AG04450 (cell line): Measurements from ENCODE around the gene SLC2A8. TPM values are rescaled to one million over a fixed set of nuclear protein-coding genes. Genes with fewer than 3 reads are reported as not detected.

Experiments
- CTCF ChIA-PET: fragments of 300-600, 350-600 bp; formaldehyde crosslinking; extraction: SDS; loops from one replicate; lab custom pipeline; 2022; ENCODE audit warnings: antibody characterized with exemption, inconsistent platforms; lab: Charles Lee
- POLR2A ChIA-PET: fragments of 350-600 bp; formaldehyde crosslinking; extraction: SDS; loops from one replicate; lab custom pipeline; 2021; ENCODE audit warnings: antibody characterized with exemption, inconsistent platforms; lab: Yijun Ruan, JAX
- DNase-seq: peaks from one replicate; pipeline ENCODE4 v3.0.0-alpha.2; 2011; ENCODE audit warnings: low read depth, low spot score
- H3K27ac ChIP-seq: one replicate; pipeline ENCODE4 v1.5.1; 2012; ENCODE audit warnings: low read depth, low read length, control low read depth
- H3K27me3 ChIP-seq: one replicate; pipeline ENCODE4 v1.6.0; 2012; ENCODE audit warnings: low read length; ENCODE audit not compliant: control insufficient read depth, insufficient read depth
- H3K4me3 ChIP-seq: 2 replicates; pipeline ENCODE4 v1.5.1; 2011; ENCODE audit warnings: mild to moderate bottlenecking, low read depth, low read length, control low read depth
- H3K9me3 ChIP-seq: 2 replicates; pipeline ENCODE4 v1.5.1; 2012; ENCODE audit warnings: low read length; ENCODE audit not compliant: control insufficient read depth, insufficient read depth
- polyA minus RNA-seq: library from RNA; depleted of rRNA, polyadenylated mRNA; stranded (reverse); fragments of >200 nt; gene quantifications from 2 replicates; pipeline ENCODE4 v1.2.3, GENCODE V29; 2011; rRNA and poly(A)+ RNA removed
- polyA plus RNA-seq: library from polyadenylated mRNA; depleted of rRNA; stranded (reverse); fragments of >200 nt; gene quantifications from 2 replicates; pipeline ENCODE4 v1.2.3, GENCODE V29; 2011; rRNA removed
- TF ChIP-seq, protein P1 (sequence below): IDR thresholded peaks from 2 replicates; pipeline ENCODE4 v1.5.1; 2011; ENCODE audit warnings: low read depth, low read length, control low read depth, inconsistent platforms

The SLC2A8 gene
- polyA plus RNA-seq (5.4 and 6.3 TPM in 2 replicates), polyA minus RNA-seq (4.6 and 5.7 TPM in 2 replicates)

DNA sequence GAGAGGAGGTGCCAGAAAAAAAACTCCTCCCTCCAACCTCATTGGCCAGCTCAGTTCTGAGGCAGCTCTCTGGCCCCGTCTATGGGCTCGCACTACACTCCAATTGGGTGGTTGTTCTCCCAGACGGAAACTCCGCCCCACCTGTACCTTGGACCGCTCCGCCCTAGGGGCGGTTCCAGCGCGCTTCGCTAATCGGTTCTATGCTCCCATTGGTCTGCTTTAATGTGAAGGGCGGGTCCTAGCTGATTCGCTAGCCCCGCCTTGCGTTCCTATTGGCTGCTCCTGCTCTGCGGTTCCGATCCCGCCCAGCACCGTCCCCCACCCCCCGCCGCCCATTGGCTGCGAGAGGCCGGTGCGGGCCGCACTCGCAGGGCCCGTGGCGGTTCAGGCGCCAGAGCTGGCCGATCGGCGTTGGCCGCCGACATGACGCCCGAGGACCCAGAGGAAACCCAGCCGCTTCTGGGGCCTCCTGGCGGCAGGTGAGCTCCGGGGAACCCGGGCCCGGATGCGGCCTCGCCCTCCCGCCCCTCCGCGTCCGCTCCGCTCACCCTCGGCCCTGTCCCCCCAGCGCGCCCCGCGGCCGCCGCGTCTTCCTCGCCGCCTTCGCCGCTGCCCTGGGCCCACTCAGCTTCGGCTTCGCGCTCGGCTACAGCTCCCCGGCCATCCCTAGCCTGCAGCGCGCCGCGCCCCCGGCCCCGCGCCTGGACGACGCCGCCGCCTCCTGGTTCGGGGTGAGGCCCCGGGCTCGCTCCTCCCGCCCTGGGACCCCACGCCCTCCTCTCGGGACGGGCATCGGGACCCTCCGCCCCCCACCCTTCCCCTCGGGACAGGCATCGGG lies at the start of gene SLC2A8:
Gene SLC2A8 (plus strand): TSS at position 362 of the 838 bp plus-strand sequence. CDS start 62 bp downstream, at position 424.
- Histone ChIP-seq H3K27me3 (peaks cover 15% of the 10 kb centered on the region), H3K4me3 (peak within 1 kb of the TSS; percentile 66), H3K27ac (no peak within 1 kb of the TSS), H3K9me3 (peaks cover 3% of the 10 kb centered on the region; the same call in 1 of the 2 replicates)
- CTCF ChIA-PET: interaction anchor here (0.6 to 1.8 kb wide), 12 partner anchors 9 to 456 kb away, joined by 3 to 10 read pairs (median 3); no protein-coding TSS in a partner anchor
- TF ChIP-seq, protein P1, sequence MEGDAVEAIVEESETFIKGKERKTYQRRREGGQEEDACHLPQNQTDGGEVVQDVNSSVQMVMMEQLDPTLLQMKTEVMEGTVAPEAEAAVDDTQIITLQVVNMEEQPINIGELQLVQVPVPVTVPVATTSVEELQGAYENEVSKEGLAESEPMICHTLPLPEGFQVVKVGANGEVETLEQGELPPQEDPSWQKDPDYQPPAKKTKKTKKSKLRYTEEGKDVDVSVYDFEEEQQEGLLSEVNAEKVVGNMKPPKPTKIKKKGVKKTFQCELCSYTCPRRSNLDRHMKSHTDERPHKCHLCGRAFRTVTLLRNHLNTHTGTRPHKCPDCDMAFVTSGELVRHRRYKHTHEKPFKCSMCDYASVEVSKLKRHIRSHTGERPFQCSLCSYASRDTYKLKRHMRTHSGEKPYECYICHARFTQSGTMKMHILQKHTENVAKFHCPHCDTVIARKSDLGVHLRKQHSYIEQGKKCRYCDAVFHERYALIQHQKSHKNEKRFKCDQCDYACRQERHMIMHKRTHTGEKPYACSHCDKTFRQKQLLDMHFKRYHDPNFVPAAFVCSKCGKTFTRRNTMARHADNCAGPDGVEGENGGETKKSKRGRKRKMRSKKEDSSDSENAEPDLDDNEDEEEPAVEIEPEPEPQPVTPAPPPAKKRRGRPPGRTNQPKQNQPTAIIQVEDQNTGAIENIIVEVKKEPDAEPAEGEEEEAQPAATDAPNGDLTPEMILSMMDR: no peak
- peak; percentile 99 for DNase-seq
- POLR2A ChIA-PET: interaction anchor here (0.6 to 1.7 kb wide), 11 partner anchors 9 to 849 kb away, joined by 3 to 13 read pairs (median 3); partner anchors contain the start of genes LRSAM1, RPL12 and ZNF79

DNA sequence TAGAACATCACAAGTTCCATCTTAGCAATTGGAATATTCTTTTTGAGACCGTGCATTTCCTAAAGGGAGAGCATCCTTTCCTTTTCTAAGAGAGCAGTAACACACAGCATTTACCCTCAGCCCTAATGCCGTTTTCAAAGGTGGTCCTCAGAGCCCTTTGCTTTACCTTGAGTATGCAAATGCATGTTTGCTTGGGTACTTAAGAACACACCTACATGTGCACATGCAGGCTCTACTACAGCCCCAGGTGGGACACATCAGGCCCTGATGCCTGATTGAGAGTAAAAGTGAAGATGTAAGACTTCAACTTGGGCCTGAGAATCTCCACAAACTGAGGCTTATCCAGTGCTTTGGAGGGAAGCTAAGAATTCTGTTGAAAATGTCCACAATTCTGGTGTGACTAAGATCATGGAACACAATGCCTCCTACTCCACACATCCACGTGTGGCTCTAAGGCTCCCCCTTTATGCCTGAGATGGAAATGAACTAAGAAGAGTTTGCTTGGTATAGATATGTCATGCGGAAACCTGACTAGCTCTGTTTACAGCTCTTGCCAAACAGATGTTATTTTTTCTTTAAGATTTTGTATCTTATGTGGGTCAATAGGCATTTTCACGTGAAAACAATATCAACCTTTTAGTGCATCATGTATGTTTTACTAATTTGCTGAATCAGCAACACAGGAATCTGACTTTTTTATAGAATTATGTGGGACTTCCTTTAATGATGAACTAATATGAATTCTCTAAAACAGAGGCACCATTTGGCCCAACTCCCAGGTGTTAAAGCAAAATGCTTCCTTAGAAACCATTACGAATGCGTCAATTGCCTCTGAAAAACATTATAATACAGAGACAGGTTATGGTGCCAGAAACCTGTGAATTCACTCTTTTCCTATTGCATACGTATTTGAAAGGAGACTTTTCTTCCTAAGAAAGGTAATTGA lies 48.9 kb upstream of the SLC2A8 start:
- H3K9me3 ChIP-seq: no peaks in the 10 kb centered on the region
- no peaks in the 10 kb centered on the region for H3K27me3 ChIP-seq
- TF ChIP-seq, protein P1: peak; percentile 57
- ChIA-PET POLR2A (no interaction called here), CTCF (interaction anchor here (0.6 to 1.0 kb wide), 3 partner anchors 135 to 384 kb away, joined by 3 to 4 read pairs (median 4); no protein-coding TSS in a partner anchor)
- H3K4me3 ChIP-seq: no peak overlapping the region
- no peak overlapping the region for H3K27ac ChIP-seq
- no peak for DNase-seq

- CTCF ChIA-PET: interaction anchor here (0.6 kb wide), 1 partner anchor 31 kb away, joined by 3 read pairs; no protein-coding TSS in a partner anchor
- H3K4me3 ChIP-seq: no peak overlapping the region
- POLR2A ChIA-PET: no interaction called here
- H3K27me3 ChIP-seq: no peaks in the 10 kb centered on the region
- H3K27ac ChIP-seq: no peak overlapping the region
- no peak for DNase-seq
- TF ChIP-seq, protein P1: no peak
- no peaks in the 10 kb centered on the region for H3K9me3 ChIP-seq
Measured at GRCh38 chr9:127349483-127350113, 47.4 kb upstream of the SLC2A8 start.

DNA sequence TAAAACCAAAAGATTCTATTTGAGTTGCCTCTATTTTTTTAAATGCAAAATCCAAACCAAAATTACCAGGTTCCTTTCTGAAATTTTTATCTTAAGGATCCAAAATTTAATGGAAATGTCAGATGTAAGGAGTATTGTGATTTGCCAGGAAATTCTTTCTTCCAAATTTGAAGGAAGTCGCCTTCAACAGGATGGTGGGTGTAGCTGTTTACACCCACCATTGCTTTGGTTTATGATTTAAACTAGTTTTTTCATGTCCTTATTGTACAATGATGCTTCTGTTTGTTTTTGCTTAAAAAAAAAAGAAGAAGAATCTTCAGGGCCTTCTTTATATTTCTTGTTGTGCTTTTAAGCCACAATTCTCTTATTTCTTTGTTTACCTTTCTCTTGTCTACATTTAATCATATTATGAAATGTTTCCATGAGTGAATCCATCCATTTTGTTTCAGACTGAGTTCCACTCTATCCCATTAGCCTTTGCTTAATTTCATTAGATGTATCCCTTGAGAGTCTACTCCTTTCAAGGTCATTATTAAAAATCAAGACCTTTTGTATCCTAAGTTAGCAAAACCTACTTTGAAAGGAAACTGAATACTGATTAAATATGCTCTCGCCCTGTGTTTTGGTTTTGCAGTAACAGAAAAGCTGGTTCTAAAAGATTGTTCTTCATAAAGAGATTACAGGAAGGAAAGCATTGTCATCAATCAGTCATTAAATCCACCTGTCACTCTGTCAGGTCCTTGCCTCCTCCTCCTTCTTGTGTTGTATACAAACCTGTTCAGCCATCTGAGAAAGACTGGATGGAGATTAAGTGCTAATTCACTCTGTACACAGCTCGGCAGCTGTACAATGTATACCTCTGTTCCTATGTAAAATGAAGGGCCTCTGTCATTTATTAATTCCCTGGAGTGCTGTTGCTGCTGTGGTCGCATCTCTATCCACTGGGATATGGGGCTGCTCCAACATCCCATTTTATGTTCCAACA lies 45.5 kb upstream of the SLC2A8 start:
- H3K9me3 ChIP-seq: no peaks in the 10 kb centered on the region
- ChIA-PET POLR2A (no interaction called here), CTCF (no interaction called here)
- H3K27ac ChIP-seq: no peak overlapping the region
- DNase-seq: no peak
- TF ChIP-seq, protein P1: no peak
- H3K27me3 ChIP-seq: no peaks in the 10 kb centered on the region
- no peak overlapping the region for H3K4me3 ChIP-seq
